ENCODE data around the gene MRPL53. TPM values are rescaled to one million over a fixed set of nuclear protein-coding genes. Genes with fewer than 3 reads are reported as not detected.

MRPL53 gene
- total and polyA plus RNA-seq, 2 of the 4 experiments (the other 2 are of a cell fraction) = 5.2 to 39.0 TPM

DNA sequence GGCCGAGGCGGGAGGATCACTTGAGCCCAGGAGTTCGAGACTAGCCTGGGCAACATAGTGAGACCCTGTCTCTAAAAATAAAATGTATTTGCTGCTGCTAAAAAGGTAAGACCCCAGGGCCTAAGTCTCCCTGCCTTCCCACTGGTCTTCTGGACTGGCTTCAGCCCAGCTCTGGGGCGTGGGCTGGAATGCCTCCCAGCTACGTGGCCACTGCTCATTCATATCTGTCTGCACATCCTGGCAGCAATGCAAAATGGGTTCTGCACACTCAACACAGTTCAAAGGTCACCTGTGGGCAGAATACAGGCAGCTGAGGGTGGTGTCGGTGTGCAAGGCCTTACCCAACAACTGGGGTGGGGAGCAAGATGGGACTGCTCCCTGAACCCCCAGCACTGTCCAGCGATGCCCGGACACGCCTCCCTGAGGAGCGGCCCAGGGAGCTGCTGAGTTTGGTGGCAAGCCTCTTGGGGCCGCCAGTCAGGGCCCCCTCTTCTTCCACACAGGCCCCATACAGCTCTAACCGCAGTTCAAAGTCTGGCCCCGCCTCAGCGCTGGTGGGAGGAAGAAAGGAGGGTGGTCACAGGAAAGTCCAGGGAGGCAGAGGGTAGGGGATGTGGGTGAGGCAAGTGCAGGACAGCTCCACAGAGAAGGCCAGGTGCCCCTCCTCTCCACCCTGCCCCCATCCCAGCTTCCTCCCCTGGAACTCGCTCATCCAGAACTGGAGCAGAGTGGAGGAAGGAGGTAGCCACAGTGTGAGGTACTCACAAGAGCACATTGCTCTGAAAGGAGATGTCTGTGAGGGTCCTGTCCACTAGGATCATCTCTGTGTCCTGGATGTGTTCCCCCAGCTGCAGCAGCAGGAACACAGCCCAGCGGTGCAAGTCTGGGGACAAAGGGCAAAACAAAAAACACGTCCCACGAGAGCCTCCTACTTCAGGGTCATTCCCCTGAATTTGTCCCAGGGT lies 42.7 kb downstream of the MRPL53 start:
- in situ Hi-C loops (cut with MboI; ENCODE audit: low sequenced_read_pairs) = no loop called here
- CTCF ChIA-PET = no interaction called here
- DNase-seq (no peak), ATAC-seq (ENCODE audit: low read depth) (no peak; the same call in 1 of the 2 replicates)
- Histone ChIP-seq H3K27ac (ENCODE audit: insufficient read depth, low read length) (no peak overlapping the region), H3K36me3 (ENCODE audit: control insufficient read depth, insufficient read depth, low read length) (peaks cover 67% of the 10 kb centered on the region), H2BK5ac (ENCODE audit: low read depth, low read length, poor library complexity, severe bottlenecking) (no peak overlapping the region), H3K56ac (ENCODE audit: extremely low read depth, insufficient read depth, low read length) (no peak overlapping the region), H3K9me3 (ENCODE audit: control insufficient read depth, insufficient read depth, low read length) (no peaks in the 10 kb centered on the region), H3K18ac (ENCODE audit: low read depth, low read length) (no peak overlapping the region), H3K4me2 (ENCODE audit: low read depth, low read length) (no peak overlapping the region), H2AK5ac (ENCODE audit: low read depth, low read length) (no peak overlapping the region), H3K79me1 (ENCODE audit: low read depth in 1 of 2, low read length in 2 of 2) (peaks cover 0 to 5% of the 10 kb centered on the region in 2 experiments; a peak in 2 of 4 replicates), H3K4me1 (ENCODE audit: control insufficient read depth, insufficient read depth, low read length) (no peaks in the 10 kb centered on the region), H4K20me1 (ENCODE audit: insufficient read depth, low read length) (0 out of 2 replicates have a peak, but pooled peaks cover 3% of the 10 kb centered on the region), H3K9ac (ENCODE audit: low read depth, low read length) (no peak overlapping the region), H2AFZ (replicated peaks; ENCODE audit: low read length, poor library complexity) (no peak overlapping the region), H3K4me3 (ENCODE audit: insufficient read depth, low read depth, low read length) (no peak overlapping the region), H4K91ac (ENCODE audit: insufficient read depth, low read depth, low read length) (no peak overlapping the region), H2AK9ac (replicated peaks; ENCODE audit: low read depth, low read length, poor library complexity) (no peak overlapping the region), H4K8ac (ENCODE audit: low read depth in 2 of 2, low read length in 2 of 2) (no peak overlapping the region), H3K4ac (ENCODE audit: low read depth, low read length) (no peak overlapping the region), H3K14ac (replicated peaks; ENCODE audit: low read depth, low read length) (no peak overlapping the region), H2BK20ac (ENCODE audit: low read depth, low read length) (no peak overlapping the region), H4K5ac (ENCODE audit: low read depth, low read length) (no peak overlapping the region), H3K23ac (ENCODE audit: low read depth, low read length) (no peak overlapping the region), H3K9me1 (ENCODE audit: insufficient read depth, low read length) (peaks cover under 1% of the 10 kb centered on the region; the same call in 1 of the 2 replicates), H3K27me3 (ENCODE audit: control insufficient read depth, insufficient read depth, low read length) (no peaks in the 10 kb centered on the region), H2BK120ac (ENCODE audit: low read depth, low read length) (no peak overlapping the region), H2BK15ac (ENCODE audit: low read depth, low read length) (no peak overlapping the region)
- intact Hi-C loops (cut with micrococcal nuclease) = no loop called here
- TF ChIP-seq FOS (IDR thresholded peaks at IDR 0.05; ENCODE audit: low read depth, low read length) = no peak
- no peak for TF ChIP-seq CHD1 (IDR thresholded peaks at IDR 0.05; ENCODE audit: low read depth, low read length)
- TF ChIP-seq, protein P1, sequence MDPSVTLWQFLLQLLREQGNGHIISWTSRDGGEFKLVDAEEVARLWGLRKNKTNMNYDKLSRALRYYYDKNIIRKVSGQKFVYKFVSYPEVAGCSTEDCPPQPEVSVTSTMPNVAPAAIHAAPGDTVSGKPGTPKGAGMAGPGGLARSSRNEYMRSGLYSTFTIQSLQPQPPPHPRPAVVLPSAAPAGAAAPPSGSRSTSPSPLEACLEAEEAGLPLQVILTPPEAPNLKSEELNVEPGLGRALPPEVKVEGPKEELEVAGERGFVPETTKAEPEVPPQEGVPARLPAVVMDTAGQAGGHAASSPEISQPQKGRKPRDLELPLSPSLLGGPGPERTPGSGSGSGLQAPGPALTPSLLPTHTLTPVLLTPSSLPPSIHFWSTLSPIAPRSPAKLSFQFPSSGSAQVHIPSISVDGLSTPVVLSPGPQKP (IDR thresholded peaks at IDR 0.05; ENCODE audit: borderline replicate concordance, low read depth, low read length) = no peak
- no peak for TF ChIP-seq BHLHE40 (IDR thresholded peaks at IDR 0.05; ENCODE audit: low read depth, low read length)
- TF ChIP-seq MAFK (IDR thresholded peaks at IDR 0.05; ENCODE audit: low read depth, low read length) = no peak
- TF ChIP-seq CEBPB (IDR thresholded peaks at IDR 0.05; ENCODE audit: low read depth, low read length) = no peak
- no peak for TF ChIP-seq MAZ (IDR thresholded peaks at IDR 0.05; ENCODE audit: borderline replicate concordance, low read depth, low read length)
- TF ChIP-seq NFE2L2 (IDR thresholded peaks at IDR 0.05; ENCODE audit: low read depth, low read length) = no peak
- no peak for TF ChIP-seq RFX5 (IDR thresholded peaks at IDR 0.05; ENCODE audit: low read depth, low read length)
- no peak for TF ChIP-seq POLR2A (IDR thresholded peaks at IDR 0.05; ENCODE audit: low read depth, low read length)
- no peak for TF ChIP-seq SMC3 (IDR thresholded peaks at IDR 0.05; ENCODE audit: low read depth, low read length)
- no peak for TF ChIP-seq RAD21 (IDR thresholded peaks at IDR 0.05; ENCODE audit: low read length)
- TF ChIP-seq RCOR1 (IDR thresholded peaks at IDR 0.05; ENCODE audit: insufficient replicate concordance, low read length) = no peak
- no peak for TF ChIP-seq CTCF (conservative IDR thresholded peaks at IDR 0.05; ENCODE audit: low read depth, low read length)
- no peak for TF ChIP-seq MXI1 (IDR thresholded peaks at IDR 0.05; ENCODE audit: borderline replicate concordance, low read depth, low read length)
- BruUV-seq (replicated peaks) = no TSS peak
- POLR2A ChIA-PET (ENCODE audit: unreplicated experiment) = no interaction called here
- 84% methylated on average over 11 of the region's 18 CpGs; no CpG with 5 or more reads in 1 of the 2 experiments for WGBS, 2 experiments (ENCODE audit: extremely low coverage in 2 of 2, insufficient read length in 1 of 2)
- dilution Hi-C loops (cut with HindIII; ENCODE audit: low sequenced_read_pairs, unreplicated experiment) = no loop called here
